ENCODE data around the gene TBPL1. TPM values are rescaled to one million over a fixed set of nuclear protein-coding genes. Genes with fewer than 3 reads are reported as not detected.
A peak's percentile ranks its signal among the peaks of the same experiment; 100 is the strongest.

The TBPL1 gene
- total RNA-seq, 1 experiment from 2014 or later, result 42.1 TPM

- ATAC-seq (no peak), DNase-seq (ENCODE audit: low spot score) (no peak)
- Mint-ChIP-seq H3K27me3 (ENCODE audit: low read depth) (no peaks in the 10 kb centered on the region), H3K27ac (peak overlapping the region; percentile 61), H3K36me3 (no peaks in the 10 kb centered on the region), H3K4me3 (no peak overlapping the region), H3K4me1 (peaks cover 25% of the 10 kb centered on the region), H3K9me3 (no peaks in the 10 kb centered on the region)
- ChIA-PET CTCF (interaction anchor here (0.6 to 1.3 kb wide), 5 partner anchors 10 to 40 kb away, joined by 3 to 5 read pairs (median 3); no protein-coding TSS in a partner anchor), POLR2A (no interaction called here)
- TF ChIP-seq SMAD4 (CRISPR knock-in tag; IDR thresholded peaks at IDR 0.05), result no peak
- no peak for TF ChIP-seq ZNF512 (CRISPR knock-in tag; IDR thresholded peaks at IDR 0.05; ENCODE audit: borderline replicate concordance)
- TF ChIP-seq MYBL2 (CRISPR knock-in tag; IDR thresholded peaks at IDR 0.05), result no peak
- no peak for TF ChIP-seq TCF7 (CRISPR knock-in tag; IDR thresholded peaks at IDR 0.05; ENCODE audit: low read depth)
- no peak for TF ChIP-seq CDX4 (CRISPR knock-in tag; IDR thresholded peaks at IDR 0.05; ENCODE audit: borderline replicate concordance)
- TF ChIP-seq ESRRA (CRISPR knock-in tag; IDR thresholded peaks at IDR 0.05; ENCODE audit: borderline replicate concordance), result no peak
- no peak for TF ChIP-seq FOXP4 (CRISPR knock-in tag; IDR thresholded peaks at IDR 0.05)
- no peak for TF ChIP-seq CTCF (IDR thresholded peaks at IDR 0.05)
- no peak for TF ChIP-seq ZNF138 (CRISPR knock-in tag; conservative IDR thresholded peaks at IDR 0.05)
- TF ChIP-seq OVOL2 (CRISPR knock-in tag; IDR thresholded peaks at IDR 0.05; ENCODE audit: borderline replicate concordance), result no peak
- no peak for TF ChIP-seq JUN (CRISPR knock-in tag; IDR thresholded peaks at IDR 0.05)
- TF ChIP-seq ZSCAN18 (CRISPR knock-in tag; IDR thresholded peaks at IDR 0.05), result no peak
- no peak for TF ChIP-seq IRF1 (CRISPR knock-in tag; IDR thresholded peaks at IDR 0.05)
- TF ChIP-seq TEAD1 (CRISPR knock-in tag; IDR thresholded peaks at IDR 0.05), result no peak
- TF ChIP-seq IRF2 (CRISPR knock-in tag; IDR thresholded peaks at IDR 0.05; ENCODE audit: borderline replicate concordance, low read depth), result no peak
- no peak for TF ChIP-seq ATF1 (CRISPR knock-in tag; IDR thresholded peaks at IDR 0.05)
- no peak for TF ChIP-seq PRRX2 (CRISPR knock-in tag; IDR thresholded peaks at IDR 0.05)
Measured at GRCh38 chr6:133961831-133962230, 8.8 kb downstream of the TBPL1 start.

- Mint-ChIP-seq H3K4me3 (no peak overlapping the region), H3K9me3 (no peaks in the 10 kb centered on the region), H3K4me1 (peaks cover 19% of the 10 kb centered on the region), H3K27me3 (ENCODE audit: low read depth) (no peaks in the 10 kb centered on the region), H3K27ac (no peak overlapping the region), H3K36me3 (no peaks in the 10 kb centered on the region)
- ChIA-PET POLR2A (no interaction called here), CTCF (interaction anchor here (0.7 kb wide), 1 partner anchor 99 kb away, joined by 3 read pairs; no protein-coding TSS in a partner anchor)
- DNase-seq (ENCODE audit: low spot score) (no peak), ATAC-seq (no peak)
- TF ChIP-seq RELA (CRISPR knock-in tag; IDR thresholded peaks at IDR 0.05; ENCODE audit: borderline replicate concordance), result no peak
Measured at GRCh38 chr6:133964052-133964451, 11.0 kb downstream of the TBPL1 start.
